OCI-LY3 (cell line): ENCODE results near the gene GALNT1.

Experiments used
- CTCF ChIP-seq: fragments of 200-600, 300-600 bp; sonication (generic); IDR thresholded peaks from 2 replicates; pipeline ENCODE4 v1.5.1; 2014; ENCODE audit warnings: antibody characterized with exemption, low read length, low read depth
- EZH2phosphoT487 ChIP-seq: fragments of 200-600 bp; shearing (Covaris generic); IDR thresholded peaks from 2 replicates; pipeline ENCODE4 v1.6.1; 2018; ENCODE audit warnings: antibody characterized with exemption, mixed run types, low read depth

- TF ChIP-seq CTCF (no peak), EZH2phosphoT487 (no peak)
Measured at GRCh38 chr18:35705988-35706387, 124.4 kb downstream of the GALNT1 start.
